ENCODE data around the gene ADORA2B. TPM values are rescaled to one million over a fixed set of nuclear protein-coding genes. Genes with fewer than 3 reads are reported as not detected.

Gene ADORA2B
- total and polyA plus RNA-seq, 2 of the 8 experiments (the other 6 are each of a cell fraction or from before 2014, with no cell fraction given) = 2.6 to 8.2 TPM

DNA sequence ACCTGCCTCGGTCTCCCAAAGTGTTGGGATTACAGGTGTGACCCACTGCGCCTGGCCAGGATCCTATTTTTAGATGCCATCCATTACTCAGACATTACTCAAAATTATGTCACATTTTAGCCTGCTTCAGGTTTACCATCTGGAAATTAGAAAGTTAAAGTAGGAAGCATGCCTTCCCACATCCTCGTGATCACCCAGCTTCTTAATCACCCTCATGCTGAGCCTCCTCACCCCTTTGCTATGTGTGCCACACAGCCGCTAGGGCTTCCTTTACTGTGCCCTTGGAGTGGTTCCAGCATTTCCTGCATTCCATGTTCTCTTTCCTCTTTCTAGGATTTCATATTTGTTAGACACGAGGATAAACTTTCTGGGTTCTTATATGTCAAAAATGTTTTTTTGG is 9.3 kb downstream of the ADORA2B start:
- Histone ChIP-seq H3K4me3 (ENCODE audit: extremely low read depth in 1 of 4, insufficient read depth in 2 of 4, low read depth in 3 of 4, low read length in 4 of 4) (no peak overlapping the region), H3K14ac (ENCODE audit: insufficient read length) (no peak overlapping the region), H3K23me2 (ENCODE audit: low read depth, low read length) (no peaks in the 10 kb centered on the region), H3K27ac (ENCODE audit: low read depth, low read length) (no peak overlapping the region), H3K79me1 (ENCODE audit: low read depth, low read length) (no peaks in the 10 kb centered on the region; the same call in 1 of the 2 replicates), H3K56ac (replicated peaks; ENCODE audit: insufficient read length, low read depth, low read length) (no peak overlapping the region), H3K4me1 (replicated peaks in 1 of 4; ENCODE audit: control insufficient read depth in 3 of 4, insufficient read depth in 4 of 4, low read length in 3 of 4) (peaks cover 0 to 6% (median 3%) of the 10 kb centered on the region in 4 experiments; a peak in 4 of 7 replicates), H4K20me1 (replicated peaks in 1 of 2; ENCODE audit: control insufficient read depth in 1 of 2, insufficient read depth in 2 of 2, low read length in 2 of 2) (no peaks in the 10 kb centered on the region), H2BK120ac (replicated peaks; ENCODE audit: low read depth, low read length) (no peak overlapping the region), H3K23ac (ENCODE audit: insufficient read length) (no peak overlapping the region), H3K36me3 (ENCODE audit: control insufficient read depth in 2 of 4, insufficient read depth in 4 of 4, low read length in 3 of 4) (no peaks in the 10 kb centered on the region), H3K27me3 (replicated peaks in 1 of 4; ENCODE audit: control insufficient read depth in 3 of 4, extremely low read depth in 1 of 4, insufficient read depth in 3 of 4, low read length in 3 of 4) (no peaks in the 10 kb centered on the region), H3K4ac (replicated peaks; ENCODE audit: insufficient read length, low read depth, low read length) (no peak overlapping the region), H2BK15ac (ENCODE audit: low read length) (no peak overlapping the region), H3K79me2 (ENCODE audit: control insufficient read depth in 1 of 2, insufficient read depth in 2 of 2, low read length in 2 of 2) (no peaks in the 10 kb centered on the region), H3K4me2 (ENCODE audit: insufficient read depth in 1 of 2, low read depth in 2 of 2, low read length in 2 of 2) (no peak overlapping the region), H4K5ac (ENCODE audit: insufficient read length, low read depth, low read length) (no peak overlapping the region), H3K18ac (ENCODE audit: extremely low read depth, low read length) (no peak overlapping the region), H2BK5ac (ENCODE audit: low read depth, low read length) (no peak overlapping the region), H2AK5ac (ENCODE audit: low read depth, low read length) (no peak overlapping the region), H3K9ac (replicated peaks in 1 of 4; ENCODE audit: extremely low read depth in 1 of 4, low read depth in 3 of 4, low read length in 3 of 4) (no peak overlapping the region), H3K9me3 (ENCODE audit: insufficient read depth in 2 of 2, low read depth in 1 of 2, low read length in 1 of 2) (no peaks in the 10 kb centered on the region), H4K91ac (replicated peaks; ENCODE audit: insufficient read length, low read length) (no peak overlapping the region), H2BK20ac (ENCODE audit: low read length) (no peak overlapping the region), H2BK12ac (ENCODE audit: low read depth, low read length) (no peak overlapping the region), H4K8ac (ENCODE audit: extremely low read depth, insufficient read depth, low read length) (no peak overlapping the region), H2AFZ (ENCODE audit: low read length) (no peak overlapping the region)
- FAIRE-seq (no peak), DNase-seq (ENCODE audit: low read depth in 1 of 2, low spot score in 2 of 2) (no peak)
- ChIA-PET CTCF (ENCODE audit: partially characterized antibody) (interaction anchor here (2.6 kb wide), 1 partner anchor 8 kb away, joined by 9 read pairs; the partner anchor contains the start of gene ADORA2B), POLR2A (ENCODE audit: partially characterized antibody) (interaction anchor here (1.6 to 2.2 kb wide), 3 partner anchors 9 to 12 kb away, joined by 4 to 10 read pairs (median 5); partner anchors contain the start of gene ADORA2B)
- WGBS, 2 experiments (ENCODE audit: extremely low coverage in 1 of 2, insufficient coverage in 1 of 2, insufficient read length in 1 of 2, insufficient replicate concordance in 2 of 2, low coverage in 1 of 2, low lambda C conversion rate in 2 of 2, missing lambda C conversion rate in 1 of 2) = 89% methylated on average over 5 of the region's 5 CpGs; no CpG with 5 or more reads in 1 of the 2 experiments
- TF ChIP-seq, protein P1, sequence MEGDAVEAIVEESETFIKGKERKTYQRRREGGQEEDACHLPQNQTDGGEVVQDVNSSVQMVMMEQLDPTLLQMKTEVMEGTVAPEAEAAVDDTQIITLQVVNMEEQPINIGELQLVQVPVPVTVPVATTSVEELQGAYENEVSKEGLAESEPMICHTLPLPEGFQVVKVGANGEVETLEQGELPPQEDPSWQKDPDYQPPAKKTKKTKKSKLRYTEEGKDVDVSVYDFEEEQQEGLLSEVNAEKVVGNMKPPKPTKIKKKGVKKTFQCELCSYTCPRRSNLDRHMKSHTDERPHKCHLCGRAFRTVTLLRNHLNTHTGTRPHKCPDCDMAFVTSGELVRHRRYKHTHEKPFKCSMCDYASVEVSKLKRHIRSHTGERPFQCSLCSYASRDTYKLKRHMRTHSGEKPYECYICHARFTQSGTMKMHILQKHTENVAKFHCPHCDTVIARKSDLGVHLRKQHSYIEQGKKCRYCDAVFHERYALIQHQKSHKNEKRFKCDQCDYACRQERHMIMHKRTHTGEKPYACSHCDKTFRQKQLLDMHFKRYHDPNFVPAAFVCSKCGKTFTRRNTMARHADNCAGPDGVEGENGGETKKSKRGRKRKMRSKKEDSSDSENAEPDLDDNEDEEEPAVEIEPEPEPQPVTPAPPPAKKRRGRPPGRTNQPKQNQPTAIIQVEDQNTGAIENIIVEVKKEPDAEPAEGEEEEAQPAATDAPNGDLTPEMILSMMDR (IDR thresholded peaks at IDR 0.05; ENCODE audit: control extremely low read depth in 1 of 3, insufficient read depth in 1 of 3, low read depth in 1 of 3, low read length in 3 of 3) = no peak
- TF ChIP-seq RFX5 (IDR thresholded peaks at IDR 0.05; ENCODE audit: borderline replicate concordance, low read depth, low read length) (no peak), FOSL1 (IDR thresholded peaks at IDR 0.05; ENCODE audit: insufficient read depth, low read depth, low read length) (no peak), KDM5A (IDR thresholded peaks at IDR 0.05; ENCODE audit: low read length) (no peak), JUND (IDR thresholded peaks at IDR 0.05; ENCODE audit: low read length) (no peak), KDM4A (IDR thresholded peaks at IDR 0.05; ENCODE audit: low read depth, low read length, severe bottlenecking) (no peak), CBX8 (IDR thresholded peaks at IDR 0.05; ENCODE audit: borderline replicate concordance, low read depth, low read length) (no peak), GABPA (IDR thresholded peaks at IDR 0.05; ENCODE audit: borderline replicate concordance, insufficient read depth, low read length) (no peak), POLR2A (IDR thresholded peaks at IDR 0.05; ENCODE audit: control extremely low read depth in 1 of 2, low read depth in 2 of 2, low read length in 2 of 2) (no peak), YY1 (IDR thresholded peaks at IDR 0.05; ENCODE audit: low read depth, low read length) (no peak), JUN (IDR thresholded peaks at IDR 0.05; ENCODE audit: low read depth, low read length) (no peak), SP4 (IDR thresholded peaks at IDR 0.05; ENCODE audit: low read length) (no peak), CHD2 (IDR thresholded peaks at IDR 0.05; ENCODE audit: low read length) (no peak)
